ENCODE data around the gene SLC30A4.
"Not testable (repeated sequence)": the region's sequence is repeated elsewhere in the genome, so short reads cannot be mapped to it uniquely, and the experiment has no call there.

SLC30A4 gene

DNA sequence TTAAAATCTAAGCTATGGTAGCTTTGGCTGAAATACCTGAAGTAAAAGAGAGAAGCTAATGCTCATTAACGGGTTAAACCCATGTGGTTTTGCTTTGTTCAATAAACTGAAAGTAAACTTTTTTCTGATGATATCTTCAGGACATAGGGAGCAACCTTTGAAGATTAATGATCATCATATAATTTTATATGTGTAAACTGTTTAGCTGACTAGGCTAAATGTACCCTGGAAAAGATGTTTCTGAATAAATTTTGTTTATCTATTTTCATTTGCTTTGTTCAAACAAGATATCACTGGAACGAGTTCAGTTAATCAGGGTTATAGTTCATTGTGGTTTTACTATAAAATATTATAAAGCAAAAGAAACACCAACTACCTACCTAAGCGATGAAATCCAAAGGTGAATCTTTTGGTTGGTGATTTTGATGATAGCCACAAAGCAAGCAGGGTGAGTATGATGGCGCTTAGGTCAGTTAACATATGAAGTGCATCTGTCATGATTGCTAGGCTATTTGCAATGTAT is 11.7 kb downstream of the SLC30A4 start:
- no peak for DNase-seq (ENCODE audit: low read depth in 2 of 2)

DNA sequence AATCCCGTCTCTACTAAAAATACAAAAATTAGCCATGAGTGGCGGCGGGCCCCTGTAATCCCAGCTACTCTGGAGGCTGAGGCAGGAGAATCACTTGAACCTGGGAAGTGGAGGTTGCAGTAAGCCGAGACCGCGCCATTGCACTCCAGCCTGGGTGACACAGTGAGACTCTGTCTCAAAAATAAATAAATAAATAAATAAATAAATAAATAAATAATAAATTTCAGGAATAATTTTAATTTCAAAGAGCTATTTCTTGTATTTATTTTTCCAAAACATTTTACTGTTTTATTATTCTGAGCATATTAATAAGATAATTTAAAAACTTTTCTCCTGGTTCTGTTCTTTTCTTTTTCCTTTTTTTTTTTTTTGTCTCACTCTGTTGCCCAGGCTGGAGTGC is 15.4 kb downstream of the SLC30A4 start:
- not testable (repeated sequence) for DNase-seq (ENCODE audit: low read depth in 2 of 2)

DNA sequence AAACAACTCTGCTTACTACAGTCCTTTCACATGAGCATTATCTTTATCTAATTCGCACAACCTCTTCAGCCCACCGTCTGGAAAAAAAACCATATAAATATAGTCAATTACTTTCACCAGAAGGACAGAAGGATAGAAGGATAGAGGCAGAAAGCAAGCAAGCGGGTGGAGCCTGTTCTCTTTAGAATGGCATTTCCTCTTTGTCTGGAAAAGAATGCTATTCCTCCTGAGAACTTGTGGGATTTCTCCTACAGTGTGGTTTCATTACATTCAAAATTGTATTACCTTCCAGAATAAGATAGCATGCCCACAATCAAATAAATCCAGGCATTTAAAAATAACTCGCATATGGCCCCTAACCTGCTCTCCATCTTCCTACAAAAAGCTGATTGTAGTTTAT is 23.1 kb downstream of the SLC30A4 start:
- no peak for DNase-seq (ENCODE audit: low read depth in 2 of 2)

DNA sequence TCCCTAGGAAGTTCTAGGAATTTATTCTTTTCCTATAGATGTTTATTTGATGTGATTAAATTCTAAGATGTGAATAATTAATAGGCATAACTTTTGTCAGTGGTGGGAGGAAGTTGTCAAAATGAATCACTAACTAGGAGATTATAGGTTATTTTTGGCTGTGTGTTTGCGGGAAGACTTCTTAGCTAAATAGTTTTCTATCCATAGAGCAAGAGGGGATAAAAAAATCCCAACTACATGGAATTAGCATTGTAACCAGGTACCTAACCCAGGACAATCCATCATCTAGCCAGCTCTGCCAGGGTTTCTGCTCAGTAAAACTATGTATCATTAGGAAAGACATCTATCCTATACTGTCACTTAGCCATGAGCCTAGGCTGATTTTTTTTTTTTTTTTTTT is 23.9 kb downstream of the SLC30A4 start:
- DNase-seq (ENCODE audit: low read depth in 2 of 2) = no peak

DNA sequence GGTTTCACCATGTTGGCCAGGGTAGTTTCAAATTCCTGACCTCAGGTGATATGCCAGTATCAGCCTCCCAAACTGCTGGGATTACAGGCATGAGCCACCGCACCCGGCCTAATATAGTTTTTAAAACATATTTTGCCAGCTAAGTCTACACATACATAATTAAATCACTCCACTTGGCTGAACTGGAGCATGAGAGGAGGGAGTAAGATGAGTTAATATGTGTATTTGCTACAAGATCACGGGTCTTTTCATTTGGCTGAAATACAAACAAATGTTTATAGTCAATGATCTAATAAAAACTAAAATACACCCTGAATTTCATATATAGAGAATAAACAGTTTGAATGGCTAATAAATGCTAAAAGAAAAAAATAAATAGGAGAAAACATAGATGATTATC is 25.3 kb downstream of the SLC30A4 start:
- DNase-seq (ENCODE audit: low read depth in 2 of 2) = no peak

DNA sequence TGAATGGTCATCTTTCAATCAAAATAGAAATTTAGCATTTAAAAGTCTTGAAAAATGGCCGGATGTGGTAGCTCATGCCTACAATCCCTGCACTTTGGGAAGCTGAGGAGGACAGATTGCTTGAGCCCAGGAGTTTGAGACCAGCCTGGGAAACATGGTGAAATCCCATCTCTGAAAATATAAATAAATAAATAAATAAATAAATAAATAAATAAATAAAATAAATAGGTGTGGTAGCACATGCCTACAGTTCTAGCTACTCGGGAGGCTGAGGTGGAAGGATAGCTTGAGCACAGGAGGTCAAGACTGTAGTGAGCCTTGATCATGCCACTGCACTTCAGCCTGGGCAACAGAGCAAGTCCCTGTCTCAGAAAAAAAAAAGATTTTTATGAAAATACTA is 25.9 kb downstream of the SLC30A4 start:
- DNase-seq (ENCODE audit: low read depth in 2 of 2) = no peak

DNA sequence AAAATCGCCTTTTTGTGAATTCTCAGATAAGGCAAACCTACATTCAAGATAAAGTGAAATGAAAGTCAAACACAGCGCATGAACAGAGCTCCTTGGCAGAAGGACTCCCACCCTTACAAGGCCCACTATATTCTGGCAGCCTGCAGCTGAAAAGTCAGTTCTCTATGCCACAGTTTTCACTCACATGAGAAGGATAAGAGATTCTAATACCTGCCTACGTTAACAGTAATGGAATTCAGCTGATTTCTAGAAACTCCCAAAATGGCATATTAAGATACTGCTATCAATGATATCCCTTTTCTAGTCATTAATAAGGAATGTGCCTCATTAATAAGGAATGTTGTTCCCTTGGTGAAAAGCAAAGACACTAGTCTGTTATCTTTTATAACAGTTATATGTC is 27.0 kb downstream of the SLC30A4 start:
- no peak for DNase-seq (ENCODE audit: low read depth in 2 of 2)

DNA sequence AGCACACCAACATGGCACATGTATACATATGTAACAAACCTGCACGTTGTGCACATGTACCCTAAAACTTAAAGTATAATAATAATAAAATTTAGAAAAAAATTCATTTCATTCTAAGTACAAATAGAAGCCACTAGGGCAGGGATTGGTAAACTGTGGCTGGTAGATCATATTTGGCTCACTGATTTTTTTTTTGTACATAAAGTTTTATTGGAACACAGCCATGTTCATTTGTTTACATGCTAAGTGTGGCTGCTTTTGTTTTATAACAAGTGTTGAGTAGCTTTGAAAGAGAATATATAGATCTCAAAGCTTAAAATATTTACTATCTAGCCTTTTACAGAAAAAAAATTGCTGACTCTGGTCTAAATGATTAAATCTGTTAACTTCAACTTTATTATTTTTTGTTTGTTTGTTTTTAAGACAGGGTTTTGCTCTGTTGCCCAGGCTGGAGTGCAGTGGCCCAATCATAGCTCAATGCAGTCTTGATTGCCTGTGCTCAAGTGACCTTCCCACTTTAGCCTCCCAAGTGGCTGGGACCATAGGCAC is 32.8 kb downstream of the SLC30A4 start:
- no peak for DNase-seq (ENCODE audit: low read depth in 2 of 2)

DNA sequence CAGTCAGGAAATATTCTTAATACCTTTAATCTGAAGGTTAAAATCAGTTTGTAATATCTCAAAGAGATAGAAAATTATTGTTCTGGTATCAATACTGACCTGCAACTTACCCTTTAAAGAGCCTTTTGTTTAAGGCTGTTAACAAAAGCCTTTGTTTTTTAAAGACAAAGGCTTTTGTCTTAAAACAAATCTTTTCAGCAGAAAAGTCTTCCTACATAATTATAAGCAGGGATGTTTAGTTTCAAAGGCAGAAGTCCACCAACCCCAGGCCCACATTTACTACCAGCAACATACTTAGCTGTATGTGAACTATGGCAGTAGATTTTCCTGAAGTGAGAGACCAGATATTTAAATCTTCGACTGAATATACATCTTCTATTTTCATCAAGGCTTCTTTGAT is 36.2 kb downstream of the SLC30A4 start:
- no peak for DNase-seq (ENCODE audit: low read depth in 2 of 2)

DNA sequence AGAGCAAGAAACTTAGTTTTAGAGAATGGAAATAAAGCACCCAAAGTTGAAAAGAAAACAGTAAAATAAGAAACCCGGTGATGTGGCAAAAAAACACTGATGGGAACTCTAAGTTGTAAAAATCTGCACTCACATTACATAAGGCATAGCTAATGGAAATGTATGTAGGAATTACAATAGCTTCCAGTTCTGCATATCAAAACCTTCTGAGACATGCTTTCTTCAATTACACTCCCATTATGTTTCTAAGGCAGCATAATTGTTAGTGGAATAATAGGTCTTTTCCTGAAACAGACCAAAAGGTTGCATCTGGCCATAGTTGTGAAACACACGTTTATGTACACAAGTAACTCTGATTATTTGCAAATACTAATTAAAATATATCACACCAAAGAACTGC is 41.4 kb downstream of the SLC30A4 start:
- no peak for DNase-seq (ENCODE audit: low read depth in 2 of 2)

DNA sequence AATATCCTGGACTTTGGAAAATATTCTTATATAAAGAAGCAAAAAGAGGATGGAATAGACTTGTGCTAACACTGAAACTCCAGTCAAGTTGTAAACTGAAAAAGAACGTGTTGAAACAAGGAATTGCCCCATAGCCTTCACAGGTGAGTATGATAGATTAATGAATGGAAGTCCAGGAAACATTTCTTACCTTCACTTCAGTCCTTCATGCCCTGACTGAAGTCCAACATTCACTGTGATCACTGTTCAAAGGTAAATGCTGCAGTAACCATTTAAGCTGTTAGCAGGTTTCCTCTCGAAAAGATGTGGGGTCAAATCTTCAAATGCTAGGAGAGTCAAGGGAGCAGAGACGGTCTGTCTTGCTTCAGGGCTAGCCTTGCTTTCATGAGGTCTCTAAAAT is 46.1 kb downstream of the SLC30A4 start:
- no peak for DNase-seq (ENCODE audit: low read depth in 2 of 2)

DNA sequence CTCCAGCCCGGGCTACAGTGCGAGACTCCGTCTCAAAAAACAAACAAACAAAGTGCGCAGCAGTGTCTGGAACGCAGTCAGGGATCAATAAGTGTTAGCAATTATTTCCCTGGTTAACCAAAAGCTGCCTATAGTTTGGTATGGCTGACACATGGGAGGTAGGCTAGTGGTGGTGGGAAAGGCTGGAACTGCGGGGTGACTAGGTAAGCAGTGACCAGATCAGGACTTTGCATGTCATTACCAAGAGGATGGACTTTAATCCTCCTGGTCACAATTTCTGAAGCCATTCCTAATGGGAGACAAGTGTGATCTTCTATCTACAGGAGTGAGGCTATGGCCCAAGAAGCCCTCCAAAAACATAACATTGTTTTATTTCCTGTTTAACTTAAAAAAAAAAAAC is 47.8 kb downstream of the SLC30A4 start:
- no peak for DNase-seq (ENCODE audit: low read depth in 2 of 2)

DNA sequence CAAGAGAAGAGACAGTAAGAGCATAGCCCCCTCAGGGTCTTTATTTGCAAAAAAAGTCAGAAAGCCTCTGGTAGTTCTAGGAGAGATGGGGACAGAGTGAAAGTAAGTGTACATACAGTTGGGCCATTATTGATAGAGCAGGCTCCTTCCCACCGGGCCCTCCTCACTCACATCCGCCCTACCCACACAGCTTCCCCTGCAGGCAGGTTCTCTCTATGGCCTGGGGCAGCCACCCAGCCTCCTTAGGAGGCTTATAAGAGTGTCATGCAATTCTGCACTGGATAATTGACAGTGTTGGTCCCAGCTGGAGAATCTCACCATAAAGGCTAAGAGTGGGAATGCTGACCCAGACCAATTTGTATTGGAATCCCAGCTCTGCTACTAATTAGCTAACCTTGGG is 49.5 kb downstream of the SLC30A4 start:
- DNase-seq (ENCODE audit: low read depth in 2 of 2) = no peak

DNA sequence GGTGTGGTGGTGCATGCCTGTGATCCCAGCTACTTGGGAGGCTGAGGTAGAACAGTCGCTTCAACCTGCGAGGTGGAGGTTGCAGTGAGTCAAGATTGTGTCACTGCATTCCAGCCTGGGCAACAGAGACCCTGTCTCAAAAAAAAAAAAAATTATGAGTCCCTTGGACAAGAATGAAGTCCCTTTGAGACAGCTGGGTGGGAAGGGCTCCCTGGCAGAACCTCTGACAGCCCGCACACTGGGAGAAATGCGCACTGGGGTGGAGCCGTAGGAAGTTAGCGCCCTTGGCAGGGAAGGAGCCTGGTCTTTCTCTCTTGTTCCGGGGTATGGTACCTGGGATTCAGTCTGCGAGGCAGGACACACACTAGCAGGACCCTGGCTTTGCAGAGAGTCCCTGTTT is 51.4 kb downstream of the SLC30A4 start:
- no peak for DNase-seq (ENCODE audit: low read depth in 2 of 2)

DNA sequence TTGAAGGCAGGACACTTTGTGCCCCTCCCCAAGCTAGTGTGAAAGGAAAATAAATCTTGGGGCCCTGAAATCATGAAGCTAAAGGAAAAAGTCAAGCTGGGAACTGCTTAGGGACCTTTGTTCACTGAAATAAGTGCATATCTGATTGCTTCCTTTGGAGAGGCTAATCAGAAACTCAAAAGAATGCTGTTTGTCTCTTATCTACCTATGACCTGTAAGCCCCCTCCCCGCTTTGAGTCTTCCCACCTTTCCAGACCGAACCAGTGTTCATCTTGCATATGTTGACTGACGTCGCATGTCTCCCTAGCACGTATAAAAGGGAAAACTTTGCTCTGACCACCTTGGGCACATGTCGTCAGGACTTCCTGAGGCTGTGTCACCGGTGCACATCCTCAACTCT is 53.1 kb downstream of the SLC30A4 start:
- DNase-seq (ENCODE audit: low read depth in 2 of 2) = no peak

DNA sequence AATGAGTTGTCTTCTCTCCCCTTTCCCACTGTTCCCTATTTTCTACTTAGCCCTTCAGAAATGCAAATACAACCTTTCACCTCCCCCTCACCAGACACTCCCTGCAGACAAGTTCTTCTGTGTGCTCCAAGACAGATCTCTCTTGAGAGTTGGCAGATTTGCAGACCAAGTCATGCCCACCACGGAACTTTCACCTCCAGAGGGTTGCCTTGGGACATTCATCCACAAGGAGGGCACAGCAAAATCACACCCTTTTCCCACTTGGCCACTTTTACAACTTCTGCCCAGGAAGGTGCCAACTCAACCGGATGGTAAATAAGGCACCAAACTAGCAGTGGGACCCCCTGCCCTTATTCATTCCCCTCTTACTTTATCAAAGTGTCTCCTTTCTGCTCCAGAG is 53.5 kb downstream of the SLC30A4 start:
- no peak for DNase-seq (ENCODE audit: low read depth in 2 of 2)

DNA sequence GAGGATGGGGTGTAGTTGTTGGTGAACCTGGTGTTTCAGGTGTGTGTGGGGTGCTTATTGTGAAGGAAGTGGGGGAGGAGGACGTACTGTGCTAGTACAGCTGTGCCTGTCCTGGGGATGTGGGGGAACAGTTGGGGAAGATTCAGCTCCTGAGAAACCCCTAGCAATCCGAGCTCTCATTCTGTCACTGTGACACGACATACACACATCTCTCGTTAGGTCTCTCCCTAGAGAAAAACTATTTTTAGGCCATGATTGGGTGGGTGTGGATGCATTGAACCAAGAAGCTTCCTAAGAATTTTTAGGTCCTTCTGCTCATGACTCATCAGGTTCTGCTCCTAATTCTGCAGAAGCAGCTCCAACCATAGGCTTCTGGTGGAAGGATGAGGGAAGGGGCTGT is 54.3 kb downstream of the SLC30A4 start:
- no peak for DNase-seq (ENCODE audit: low read depth in 2 of 2)

DNA sequence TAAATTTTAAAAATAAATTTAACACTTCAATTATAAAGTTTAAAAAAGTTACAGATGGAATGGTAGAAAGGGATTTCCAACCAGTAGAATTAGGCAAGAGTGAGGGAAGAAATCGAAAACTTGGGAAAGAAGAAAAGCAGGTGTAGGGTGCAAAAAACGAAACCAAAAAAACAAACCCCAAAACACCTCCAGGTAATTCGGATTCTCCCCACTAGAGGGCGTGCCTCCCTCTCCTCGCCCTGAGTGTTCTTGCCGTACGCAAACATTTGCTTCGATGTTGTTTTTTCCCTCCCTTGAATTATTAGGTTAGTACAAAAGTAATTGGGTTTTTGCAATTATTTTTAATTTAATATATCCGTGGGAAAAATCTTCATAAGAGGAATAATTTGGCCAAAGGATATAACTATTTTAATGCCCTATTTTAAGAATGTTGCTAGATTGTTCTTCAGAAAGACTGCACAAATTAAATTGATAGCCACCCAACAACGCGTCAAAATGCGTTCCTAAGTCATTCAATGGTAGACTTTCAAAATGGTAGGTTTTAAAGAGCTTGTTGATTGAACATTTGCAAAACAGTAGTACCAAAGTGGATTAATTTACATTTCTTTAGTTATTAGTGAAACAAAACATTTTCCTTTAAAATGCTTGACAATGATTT is 63.7 kb downstream of the SLC30A4 start:
- DNase-seq (ENCODE audit: low read depth in 2 of 2) = peak in 1 of 2 experiments; percentile 7

DNA sequence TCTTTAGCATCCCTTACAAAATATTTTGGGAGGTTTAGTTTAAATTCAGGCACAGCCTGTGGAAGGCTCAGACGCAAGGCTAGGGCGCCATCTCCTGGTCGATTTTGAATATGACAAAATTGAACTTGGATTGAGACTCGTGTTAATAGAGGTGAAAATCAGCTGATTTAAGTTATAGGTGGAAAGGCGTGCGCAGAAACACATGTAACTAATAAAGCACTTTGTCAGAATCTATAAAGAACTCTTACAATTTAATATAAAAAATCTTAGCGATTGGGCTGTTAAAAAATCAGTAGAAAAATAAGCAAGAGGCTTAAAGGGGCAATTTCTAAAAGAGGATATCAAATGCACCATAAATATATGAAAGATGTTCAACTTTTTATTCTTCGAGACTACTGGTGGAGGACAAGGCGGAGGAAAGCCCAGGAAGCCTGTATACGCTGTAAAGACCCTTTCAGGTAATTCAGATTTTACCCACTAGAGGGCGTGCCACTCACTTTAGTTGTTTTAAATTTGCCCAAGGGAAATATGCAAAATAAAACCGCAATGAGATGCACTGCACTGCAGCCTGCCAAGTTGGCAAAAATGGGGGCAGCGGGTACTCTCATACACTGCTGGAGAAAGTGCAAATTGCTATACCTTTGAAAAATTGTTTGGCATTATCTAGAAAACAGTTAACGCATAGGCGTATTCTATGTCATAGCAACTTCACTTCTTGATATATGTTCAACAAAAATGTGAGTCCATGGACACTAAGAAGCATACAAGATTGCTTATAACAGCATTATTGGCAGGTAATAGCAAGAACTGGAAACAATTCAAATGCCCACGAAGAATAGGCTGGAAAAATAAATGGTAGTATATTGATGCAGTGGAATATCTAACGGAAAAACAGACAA is 64.7 kb downstream of the SLC30A4 start:
- peak; percentile 40 to 47 for DNase-seq (ENCODE audit: low read depth in 2 of 2)

DNA sequence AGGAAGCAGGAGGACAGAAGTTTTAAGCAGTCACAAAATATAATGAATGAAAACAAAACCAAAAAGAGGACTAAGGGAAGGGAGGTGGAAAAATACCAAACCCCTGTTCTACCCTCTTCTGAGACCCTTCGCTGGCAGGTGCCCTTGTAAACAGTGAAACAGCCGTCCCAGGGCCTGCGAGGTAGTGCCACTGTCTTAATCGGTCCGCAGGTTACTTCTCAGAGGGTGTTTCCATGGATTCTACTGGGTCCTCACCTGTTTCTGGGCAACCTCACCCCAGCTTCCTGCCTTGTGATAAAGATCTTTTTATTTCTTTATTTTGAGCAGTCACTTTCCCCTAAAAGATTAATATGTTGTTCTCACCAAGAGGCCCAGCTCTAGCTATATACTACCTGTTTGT is 65.3 kb downstream of the SLC30A4 start:
- DNase-seq (ENCODE audit: low read depth in 2 of 2) = no peak

DNA sequence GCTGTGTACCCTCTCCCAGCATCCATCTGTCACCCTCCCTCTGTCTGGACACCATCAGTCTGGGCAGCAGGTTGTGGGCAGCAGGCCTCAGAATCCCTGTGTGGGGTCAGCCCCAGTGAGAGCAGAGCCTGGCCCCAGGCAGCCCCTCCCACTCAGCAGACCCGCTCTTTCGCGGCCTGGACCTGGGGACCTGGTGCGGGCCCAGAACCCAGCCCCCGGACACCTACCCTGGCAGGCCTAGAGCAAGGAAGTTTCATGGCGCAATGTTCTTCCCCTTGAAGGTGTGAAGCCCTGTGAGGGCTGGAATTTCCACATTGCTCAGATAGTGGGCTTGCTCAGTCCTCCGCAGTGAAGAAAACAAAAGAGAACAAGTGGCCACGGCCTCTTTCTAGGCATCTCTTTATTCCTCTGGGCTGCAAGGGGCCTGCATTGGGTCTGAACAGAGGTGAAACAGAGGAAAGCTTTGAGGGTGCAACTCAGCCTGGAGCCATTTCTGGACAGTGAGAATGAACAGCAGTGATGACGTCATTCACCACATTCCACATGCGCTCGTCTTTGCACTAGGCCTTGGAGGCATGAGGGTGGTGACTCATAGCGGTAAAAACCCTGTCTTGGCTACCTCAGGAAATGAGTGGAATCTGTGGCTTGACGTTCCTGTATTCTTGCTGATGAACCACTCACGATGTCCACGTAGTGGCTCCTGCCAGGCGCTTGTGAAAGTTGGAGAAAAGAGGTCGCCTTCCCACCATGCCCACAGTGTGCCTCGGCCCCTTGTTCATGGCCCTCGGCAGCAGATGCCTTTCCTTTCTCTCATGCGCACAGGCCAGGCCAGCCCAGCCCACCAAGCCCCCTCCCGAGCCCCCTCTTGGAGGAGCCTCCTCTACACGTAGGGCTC is 66.1 kb downstream of the SLC30A4 start:
- peak; percentile 98 for DNase-seq (ENCODE audit: low read depth in 2 of 2)

DNA sequence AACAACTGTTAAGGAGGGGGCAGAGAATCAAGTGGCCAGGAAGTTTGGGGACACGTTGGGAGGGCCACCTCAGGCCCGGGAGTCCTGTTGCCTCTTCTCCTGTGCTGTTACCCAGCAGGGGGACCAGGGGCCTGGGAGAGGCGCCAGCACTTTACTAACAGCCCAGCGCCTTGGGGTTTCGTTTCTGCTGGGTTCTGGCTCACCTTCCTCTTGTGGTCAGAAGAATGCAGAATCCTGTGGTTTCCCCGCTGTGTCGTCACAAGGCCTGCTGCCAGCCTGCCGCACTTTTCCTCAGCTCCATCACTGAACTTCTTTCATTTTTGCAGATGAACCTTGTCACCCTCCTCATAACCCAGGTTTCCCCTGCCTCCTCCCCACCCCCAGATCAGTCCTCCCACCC is 67.7 kb downstream of the SLC30A4 start:
- peak; percentile 87 to 88 for DNase-seq (ENCODE audit: low read depth in 2 of 2)

All from fibroblast of skin of left biceps (primary cell).